Body of pancreas (tissue), 4 donors: ENCODE measurements around the gene CST7.

Experiments
- CTCF ChIP-seq, 7 experiments: fragments of 450-650 bp in 4 of 7; fragments of 200-600 bp in 3 of 7; sonication (generic) in 3 of 7; IDR thresholded peaks; one replicate each; pipeline ENCODE4 v1.5.1; 2016 to 2019; ENCODE audit warnings: antibody characterized with exemption in 7 of 7
- POLR2A ChIP-seq, 3 donors: fragments of 450-650 bp; IDR thresholded peaks; one replicate each; pipeline ENCODE4 v1.6.1; 2016; ENCODE audit warnings: antibody characterized with exemption in 3 of 3, mild to moderate bottlenecking in 2 of 3

GRCh38 chr20:24909861-24910260, 39.2 kb upstream of the CST7 start:
- TF ChIP-seq CTCF (IDR thresholded peaks at IDR 0.05): no peak
- no peak for TF ChIP-seq POLR2A (IDR thresholded peaks at IDR 0.05)
